Activated CD4-positive, alpha-beta memory T cell treated with anti-CD3 and anti-CD28 coated beads, Interleukin-2, amount 10 ng/mL, durations not matched to agents 7 days and 5 days (primary cell): Measurements from ENCODE around the gene HMX3. TPM values are rescaled to one million over a fixed set of nuclear protein-coding genes. Genes with fewer than 3 reads are reported as not detected.
"Not testable (repeated sequence)": the region's sequence is repeated elsewhere in the genome, so short reads cannot be mapped to it uniquely, and the experiment has no call there.

Source experiments
- CTCF ChIA-PET: fragments of 350-600 bp; sonication (Branson Sonifier 250); formaldehyde crosslinking; loops from one replicate; lab custom pipeline; 2021; ENCODE audit warnings: antibody characterized with exemption, inconsistent platforms; lab: Charles Lee
- POLR2A ChIA-PET: fragments of 350-600 bp; sonication (Branson Sonifier 250); formaldehyde crosslinking; loops from one replicate; lab custom pipeline; 2021; ENCODE audit warnings: antibody characterized with exemption; lab: Charles Lee
- DNase-seq: peaks from one replicate; pipeline ENCODE4 v3.0.0-alpha.2; 2020
- H3K27ac Mint-ChIP-seq: one replicate; pipeline ENCODE4 v1.8.0; 2021; ENCODE audit warnings: mild to moderate bottlenecking, mixed read lengths
- H3K27me3 Mint-ChIP-seq: one replicate; pipeline ENCODE4 v1.8.0; 2021; ENCODE audit warnings: mixed read lengths
- H3K36me3 Mint-ChIP-seq: one replicate; pipeline ENCODE4 v1.8.0; 2021; ENCODE audit warnings: low read depth, mixed read lengths
- H3K4me1 Mint-ChIP-seq: one replicate; pipeline ENCODE4 v1.8.0; 2021; ENCODE audit warnings: mixed read lengths
- H3K4me3 Mint-ChIP-seq: one replicate; pipeline ENCODE4 v1.8.0; 2021; ENCODE audit warnings: mild to moderate bottlenecking, mixed read lengths
- H3K9me3 Mint-ChIP-seq: one replicate; pipeline ENCODE4 v1.8.0; 2021; ENCODE audit warnings: mixed read lengths
- total RNA-seq, 2 experiments: library from RNA; stranded (reverse); gene quantifications; one replicate each; pipeline ENCODE4 v1.2.3, GENCODE V29; 2021

HMX3 gene
- total RNA-seq, 2 experiments from 2014 or later: not detected

GRCh38 chr10:123171616-123172015 lies 35.8 kb downstream of the HMX3 start:
- H3K27ac Mint-ChIP-seq, DNase-seq, H3K9me3 Mint-ChIP-seq, H3K27me3 Mint-ChIP-seq, H3K4me1 Mint-ChIP-seq, CTCF ChIA-PET, H3K4me3 Mint-ChIP-seq: not testable (repeated sequence)
- POLR2A ChIA-PET: interaction anchor here (1.4 to 1.5 kb wide), 2 partner anchors 7 to 17 kb away, joined by 3 to 4 read pairs; partner anchors contain the start of gene BUB3
- H3K36me3 Mint-ChIP-seq: peaks cover 87% of the 10 kb centered on the region

- CTCF ChIA-PET: no interaction called here
- POLR2A ChIA-PET: no interaction called here
- H3K27ac Mint-ChIP-seq: no peak overlapping the region
Measured at GRCh38 chr10:123175389-123176387, 39.9 kb downstream of the HMX3 start.

GRCh38 chr10:123178390-123178789 lies 42.6 kb downstream of the HMX3 start:
- POLR2A ChIA-PET, CTCF ChIA-PET, DNase-seq, H3K4me1 Mint-ChIP-seq, H3K27ac Mint-ChIP-seq, H3K27me3 Mint-ChIP-seq, H3K4me3 Mint-ChIP-seq: not testable (repeated sequence)
- Mint-ChIP-seq H3K36me3 (peaks cover 68% of the 10 kb centered on the region), H3K9me3 (peaks cover 17% of the 10 kb centered on the region)

More at GRCh38 chr10:123175389-123176387, 39.9 kb downstream of the HMX3 start:
- no peak for DNase-seq
- Mint-ChIP-seq H3K36me3 (peaks cover 81% of the 10 kb centered on the region), H3K4me3 (no peak overlapping the region), H3K9me3 (peaks cover 15% of the 10 kb centered on the region), H3K4me1 (peaks cover 4% of the 10 kb centered on the region), H3K27me3 (no peaks in the 10 kb centered on the region)

- DNase-seq: no peak
- Mint-ChIP-seq H3K36me3 (peaks cover 69% of the 10 kb centered on the region), H3K27ac (no peak overlapping the region), H3K4me3 (no peak overlapping the region), H3K27me3 (no peaks in the 10 kb centered on the region), H3K9me3 (peaks cover 31% of the 10 kb centered on the region), H3K4me1 (no peaks in the 10 kb centered on the region)
- POLR2A ChIA-PET: no interaction called here
- CTCF ChIA-PET: no interaction called here
Measured at GRCh38 chr10:123180101-123181090, 44.6 kb downstream of the HMX3 start.

GRCh38 chr10:123183724-123184123 lies 48.0 kb downstream of the HMX3 start:
- peaks cover 24% of the 10 kb centered on the region for H3K9me3 Mint-ChIP-seq
- H3K27ac Mint-ChIP-seq: no peak overlapping the region
- DNase-seq: no peak
- H3K4me1 Mint-ChIP-seq: no peaks in the 10 kb centered on the region
- ChIA-PET CTCF (interaction anchor here (1.2 kb wide), 1 partner anchor 30 kb away, joined by 3 read pairs; the partner anchor contains the start of gene BUB3), POLR2A (no interaction called here)
- H3K4me3 Mint-ChIP-seq: no peak overlapping the region
- no peaks in the 10 kb centered on the region for H3K27me3 Mint-ChIP-seq
- peaks cover 62% of the 10 kb centered on the region for H3K36me3 Mint-ChIP-seq

GRCh38 chr10:123187781-123188180 lies 52.0 kb downstream of the HMX3 start:
- CTCF ChIA-PET: no interaction called here
- Mint-ChIP-seq H3K4me3 (no peak overlapping the region), H3K9me3 (peaks cover 24% of the 10 kb centered on the region), H3K27ac (no peak overlapping the region), H3K36me3 (peaks cover 57% of the 10 kb centered on the region), H3K4me1 (no peaks in the 10 kb centered on the region), H3K27me3 (no peaks in the 10 kb centered on the region)
- no peak for DNase-seq
- POLR2A ChIA-PET: no interaction called here

Other genes with a start within 250 kb of the HMX3 start
- gene FAM24A, start 225.4 kb upstream of the HMX3 start, total RNA-seq: not detected
- gene C10orf88, start 181.7 kb upstream of the HMX3 start, total RNA-seq: 10 to 100 TPM; 12.6 to 15.1 TPM
- 1 to 10 TPM; 2.6 to 3.8 TPM for gene PSTK, start 155.6 kb upstream of the HMX3 start, total RNA-seq
- 10 to 100 TPM; 16.6 to 18.5 TPM for gene IKZF5, start 127.2 kb upstream of the HMX3 start, total RNA-seq
- 10 to 100 TPM; 21.2 to 21.7 TPM for gene ACADSB, start 127.0 kb upstream of the HMX3 start, total RNA-seq
- not detected for gene HMX2, start 12.2 kb downstream of the HMX3 start, total RNA-seq
- 100 to 1,000 TPM; 266 to 275 TPM for gene BUB3, start 18.4 kb downstream of the HMX3 start, total RNA-seq